HCT116 (cell line): ENCODE results near the gene DPEP3. TPM values are rescaled to one million over a fixed set of nuclear protein-coding genes. Genes with fewer than 3 reads are reported as not detected.
"Not testable (repeated sequence)": the region's sequence is repeated elsewhere in the genome, so short reads cannot be mapped to it uniquely, and the experiment has no call there.

Experiments
- ATAC-seq: fragments of 200-7000 bp; cut with Tn5 transposase; 2 replicates; pipeline ENCODE4 v1.9.1; 2020; ENCODE audit warnings: mild to moderate bottlenecking, moderate library complexity
- BruUV-seq: library from RNA; stranded (reverse); fragments of 400-500 nt; replicated peaks from 2 replicates; lab custom pipeline; 2021; lab: Mats Ljungman, UMichigan
- CTCF ChIA-PET: fragments of 300-600 bp; sonication (Branson Sonifier 250); formaldehyde crosslinking; loops from one replicate; lab custom pipeline; 2021; ENCODE audit warnings: antibody characterized with exemption; lab: Charles Lee
- POLR2A ChIA-PET: fragments of 300-600, 350-600 bp; sonication (Branson Sonifier 250); formaldehyde crosslinking; loops from one replicate; lab custom pipeline; 2021; ENCODE audit warnings: antibody characterized with exemption; lab: Charles Lee
- RAD21 ChIA-PET, 2 experiments: fragments of 300-600 bp; sonication (Branson Sonifier 250); formaldehyde crosslinking; loops; one replicate each; lab custom pipeline; 2023; ENCODE audit warnings: low total read pairs in 2 of 2; ENCODE audit not compliant: uncharacterized antibody in 2 of 2, unreplicated experiment in 2 of 2, low non-redundant PET in 1 of 2; lab: Charles Lee
- DNase-seq: peaks from one replicate; pipeline ENCODE4 v3.0.0-alpha.2; 2010; ENCODE audit warnings: low read depth, low spot score
- H2AFZ ChIP-seq: fragments of 200-600 bp; shearing (Covaris generic), sonication (generic); 2 replicates; pipeline ENCODE4 v1.6.1; 2017; ENCODE audit warnings: low read depth, mixed run types, mixed read lengths, antibody characterized with exemption, low read length; ENCODE audit not compliant: poor library complexity, severe bottlenecking
- H3K27ac ChIP-seq: 2 replicates; pipeline ENCODE4 v1.5.1; 2012; ENCODE audit warnings: low read depth, low read length
- H3K27me3 ChIP-seq: fragments of 200-600 bp; sonication (generic); 2 replicates; pipeline ENCODE4 v1.6.1; 2016; ENCODE audit warnings: mixed run types, low read length, mixed read lengths; ENCODE audit not compliant: insufficient read depth
- H3K36me3 ChIP-seq, 2 experiments: fragments of 200-500 bp in 1 of 2; fragments of 200-600 bp in 1 of 2; sonication (Bioruptor generic) in 1 of 2; sonication (generic) in 1 of 2; 2 replicates each; pipeline versions ENCODE4 v1.5.1 to v1.6.1; 2014 to 2016; ENCODE audit warnings: low read length in 2 of 2, inconsistent platforms in 1 of 2, mixed read lengths in 1 of 2, mixed run types in 1 of 2; ENCODE audit not compliant: insufficient read depth in 2 of 2, control insufficient read depth in 1 of 2
- H3K4me1 ChIP-seq, 2 experiments: fragments of 200-600 bp in 1 of 2; sonication (generic) in 1 of 2; 2 replicates each; pipeline versions ENCODE4 v1.5.1 to v1.6.1; 2012 to 2017; ENCODE audit warnings: low read length in 2 of 2, inconsistent platforms in 1 of 2, mild to moderate bottlenecking in 1 of 2, mixed read lengths in 1 of 2, mixed run types in 1 of 2, moderate library complexity in 1 of 2; ENCODE audit not compliant: insufficient read depth in 2 of 2, control insufficient read depth in 1 of 2
- H3K4me2 ChIP-seq: fragments of 200-600 bp; sonication (generic); 2 replicates; pipeline ENCODE4 v1.6.1; 2017; ENCODE audit warnings: mixed run types, low read length, mixed read lengths
- H3K4me3 ChIP-seq, 2 experiments: fragments of 200-600 bp in 1 of 2; sonication (generic) in 1 of 2; replicated peaks in 1 of 2; 2 replicates each; pipeline ENCODE4 v1.5.1; 2011 to 2016; ENCODE audit warnings: low read length in 2 of 2, control low read depth in 1 of 2, low read depth in 1 of 2, mild to moderate bottlenecking in 1 of 2, mixed read lengths in 1 of 2, mixed run types in 1 of 2
- H3K79me2 ChIP-seq: fragments of 200-600 bp; sonication (generic); 2 replicates; pipeline ENCODE4 v1.6.1; 2017; ENCODE audit warnings: mild to moderate bottlenecking, mixed run types, low read length, moderate library complexity, mixed read lengths; ENCODE audit not compliant: insufficient read depth
- H3K9ac ChIP-seq: fragments of 200-600 bp; sonication (generic); 2 replicates; pipeline ENCODE4 v1.6.1; 2016; ENCODE audit warnings: low read length, mixed read lengths
- H3K9me2 ChIP-seq: fragments of 200-600 bp; sonication (generic), shearing (Covaris generic); 2 replicates; pipeline ENCODE4 v1.6.1; 2017; ENCODE audit warnings: mixed run types, mild to moderate bottlenecking, moderate library complexity; ENCODE audit not compliant: insufficient read depth
- H3K9me3 ChIP-seq, 2 experiments: fragments of 200-500 bp in 1 of 2; fragments of 200-600 bp in 1 of 2; sonication (Bioruptor generic) in 1 of 2; sonication (generic) in 1 of 2; 2 replicates each; pipeline ENCODE4 v1.6.1; 2014 to 2017; ENCODE audit warnings: low read length in 2 of 2, mixed read lengths in 2 of 2, inconsistent platforms in 1 of 2, low read depth in 1 of 2, mild to moderate bottlenecking in 1 of 2, mixed run types in 1 of 2, moderate library complexity in 1 of 2; ENCODE audit not compliant: control insufficient read depth in 1 of 2, insufficient read depth in 1 of 2
- H4K20me1 ChIP-seq: fragments of 200-600 bp; sonication (generic), shearing (Covaris generic); 2 replicates; pipeline ENCODE4 v1.6.1; 2017; ENCODE audit warnings: mixed run types, mild to moderate bottlenecking, moderate library complexity; ENCODE audit not compliant: insufficient read depth
- EGR1 ChIP-seq: IDR thresholded peaks from 2 replicates; pipeline ENCODE4 v1.6.1; 2012; ENCODE audit warnings: low read depth
- POLR2A ChIP-seq: IDR thresholded peaks from 2 replicates; pipeline ENCODE4 v1.7.0; 2011; ENCODE audit warnings: borderline replicate concordance; ENCODE audit not compliant: insufficient read depth, insufficient read length; ENCODE audit errors: extremely low read depth
- POLR2AphosphoS5 ChIP-seq: IDR thresholded peaks from 2 replicates; pipeline ENCODE4 v1.6.1; 2011; ENCODE audit warnings: mild to moderate bottlenecking, low read depth, low read length, moderate library complexity
- RAD21 ChIP-seq: IDR thresholded peaks from 2 replicates; pipeline ENCODE4 v1.6.1; 2012; ENCODE audit warnings: low read depth, mild to moderate bottlenecking
- intact Hi-C: fragments of 100-400 bp; cut with micrococcal nuclease; formaldehyde crosslinking; loops from 2 replicates; pipeline ENCODE4 v1.10.0; 2022
- total RNA-seq: library from RNA; stranded (reverse); gene quantifications from one replicate; pipeline ENCODE4 v1.2.1, GENCODE V29; 2021; ENCODE audit not compliant: unreplicated experiment
- TF ChIP-seq, protein P1 (sequence below): IDR thresholded peaks from 2 replicates; pipeline ENCODE4 v1.6.1; 2012
- TF ChIP-seq, protein P2 (sequence below), 3 experiments: fragments of 200-600 bp in 1 of 3; sonication (generic) in 1 of 3; IDR thresholded peaks in 2 of 3; conservative IDR thresholded peaks in 1 of 3; 2 replicates each; pipeline ENCODE4 v1.5.1; 2012 to 2017; ENCODE audit warnings: low read depth in 2 of 3, low read length in 2 of 3, antibody characterized with exemption in 1 of 3, borderline replicate concordance in 1 of 3, control low read depth in 1 of 3, mild to moderate bottlenecking in 1 of 3, mixed read lengths in 1 of 3, mixed run types in 1 of 3, moderate library complexity in 1 of 3; ENCODE audit not compliant: insufficient read depth in 1 of 3
- TF ChIP-seq, protein P3 (sequence below): IDR thresholded peaks from 2 replicates; pipeline ENCODE4 v1.6.1; 2012; ENCODE audit warnings: low read depth

The DPEP3 gene
- total RNA-seq, 1 experiment from 2014 or later: not detected

DNA sequence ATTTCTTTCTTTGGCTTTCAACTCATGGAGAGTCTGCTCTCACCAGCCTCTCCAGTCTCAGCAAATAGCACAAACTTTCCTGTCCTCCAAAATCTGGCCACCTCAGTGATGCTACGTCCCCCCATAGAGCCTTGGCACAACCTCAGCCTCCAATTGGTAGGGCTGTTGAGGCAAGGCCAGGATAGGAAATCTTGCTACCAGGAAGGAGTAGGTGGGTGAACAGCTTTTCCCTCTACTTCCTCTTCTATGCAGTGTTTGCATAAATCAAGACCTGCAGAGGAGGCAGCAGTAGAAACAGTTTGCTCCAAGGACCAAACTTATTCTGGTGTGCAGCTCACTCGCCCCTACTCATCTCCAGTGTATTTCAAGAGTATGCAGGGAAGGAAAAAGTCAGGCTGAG lies 19.7 kb upstream of the DPEP3 start:
- H3K9ac ChIP-seq: no peak overlapping the region
- no peak overlapping the region for H3K4me3 ChIP-seq
- no TSS peak for BruUV-seq
- H3K4me1 ChIP-seq: peaks cover 0 to 7% of the 10 kb centered on the region in 2 experiments; a peak in 2 of 4 replicates
- RAD21 ChIA-PET: no interaction called here
- H3K9me2 ChIP-seq: no peaks in the 10 kb centered on the region
- no peaks in the 10 kb centered on the region for H3K27me3 ChIP-seq
- no peaks in the 10 kb centered on the region for H4K20me1 ChIP-seq
- H3K4me2 ChIP-seq: no peak overlapping the region
- H3K27ac ChIP-seq: no peak overlapping the region
- CTCF ChIA-PET: no interaction called here
- ATAC-seq (no peak), DNase-seq (no peak)
- POLR2A ChIA-PET: no interaction called here
- TF ChIP-seq POLR2A (no peak), RAD21 (no peak), EGR1 (no peak), POLR2AphosphoS5 (no peak)
- TF ChIP-seq, protein P1, sequence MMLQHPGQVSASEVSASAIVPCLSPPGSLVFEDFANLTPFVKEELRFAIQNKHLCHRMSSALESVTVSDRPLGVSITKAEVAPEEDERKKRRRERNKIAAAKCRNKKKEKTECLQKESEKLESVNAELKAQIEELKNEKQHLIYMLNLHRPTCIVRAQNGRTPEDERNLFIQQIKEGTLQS: no peak
- TF ChIP-seq, protein P2, sequence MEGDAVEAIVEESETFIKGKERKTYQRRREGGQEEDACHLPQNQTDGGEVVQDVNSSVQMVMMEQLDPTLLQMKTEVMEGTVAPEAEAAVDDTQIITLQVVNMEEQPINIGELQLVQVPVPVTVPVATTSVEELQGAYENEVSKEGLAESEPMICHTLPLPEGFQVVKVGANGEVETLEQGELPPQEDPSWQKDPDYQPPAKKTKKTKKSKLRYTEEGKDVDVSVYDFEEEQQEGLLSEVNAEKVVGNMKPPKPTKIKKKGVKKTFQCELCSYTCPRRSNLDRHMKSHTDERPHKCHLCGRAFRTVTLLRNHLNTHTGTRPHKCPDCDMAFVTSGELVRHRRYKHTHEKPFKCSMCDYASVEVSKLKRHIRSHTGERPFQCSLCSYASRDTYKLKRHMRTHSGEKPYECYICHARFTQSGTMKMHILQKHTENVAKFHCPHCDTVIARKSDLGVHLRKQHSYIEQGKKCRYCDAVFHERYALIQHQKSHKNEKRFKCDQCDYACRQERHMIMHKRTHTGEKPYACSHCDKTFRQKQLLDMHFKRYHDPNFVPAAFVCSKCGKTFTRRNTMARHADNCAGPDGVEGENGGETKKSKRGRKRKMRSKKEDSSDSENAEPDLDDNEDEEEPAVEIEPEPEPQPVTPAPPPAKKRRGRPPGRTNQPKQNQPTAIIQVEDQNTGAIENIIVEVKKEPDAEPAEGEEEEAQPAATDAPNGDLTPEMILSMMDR (IDR thresholded peaks at IDR 0.05 in 2 of 3, conservative IDR thresholded peaks at IDR 0.05 in 1 of 3; ENCODE audit: borderline replicate concordance in 1 of 3, insufficient read depth in 1 of 3, low read depth in 2 of 3, low read length in 2 of 3): no peak
- TF ChIP-seq, protein P3, sequence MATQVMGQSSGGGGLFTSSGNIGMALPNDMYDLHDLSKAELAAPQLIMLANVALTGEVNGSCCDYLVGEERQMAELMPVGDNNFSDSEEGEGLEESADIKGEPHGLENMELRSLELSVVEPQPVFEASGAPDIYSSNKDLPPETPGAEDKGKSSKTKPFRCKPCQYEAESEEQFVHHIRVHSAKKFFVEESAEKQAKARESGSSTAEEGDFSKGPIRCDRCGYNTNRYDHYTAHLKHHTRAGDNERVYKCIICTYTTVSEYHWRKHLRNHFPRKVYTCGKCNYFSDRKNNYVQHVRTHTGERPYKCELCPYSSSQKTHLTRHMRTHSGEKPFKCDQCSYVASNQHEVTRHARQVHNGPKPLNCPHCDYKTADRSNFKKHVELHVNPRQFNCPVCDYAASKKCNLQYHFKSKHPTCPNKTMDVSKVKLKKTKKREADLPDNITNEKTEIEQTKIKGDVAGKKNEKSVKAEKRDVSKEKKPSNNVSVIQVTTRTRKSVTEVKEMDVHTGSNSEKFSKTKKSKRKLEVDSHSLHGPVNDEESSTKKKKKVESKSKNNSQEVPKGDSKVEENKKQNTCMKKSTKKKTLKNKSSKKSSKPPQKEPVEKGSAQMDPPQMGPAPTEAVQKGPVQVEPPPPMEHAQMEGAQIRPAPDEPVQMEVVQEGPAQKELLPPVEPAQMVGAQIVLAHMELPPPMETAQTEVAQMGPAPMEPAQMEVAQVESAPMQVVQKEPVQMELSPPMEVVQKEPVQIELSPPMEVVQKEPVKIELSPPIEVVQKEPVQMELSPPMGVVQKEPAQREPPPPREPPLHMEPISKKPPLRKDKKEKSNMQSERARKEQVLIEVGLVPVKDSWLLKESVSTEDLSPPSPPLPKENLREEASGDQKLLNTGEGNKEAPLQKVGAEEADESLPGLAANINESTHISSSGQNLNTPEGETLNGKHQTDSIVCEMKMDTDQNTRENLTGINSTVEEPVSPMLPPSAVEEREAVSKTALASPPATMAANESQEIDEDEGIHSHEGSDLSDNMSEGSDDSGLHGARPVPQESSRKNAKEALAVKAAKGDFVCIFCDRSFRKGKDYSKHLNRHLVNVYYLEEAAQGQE: no peak
- no peaks in the 10 kb centered on the region for H3K79me2 ChIP-seq
- intact Hi-C loops: no loop called here
- H3K9me3 ChIP-seq: no peaks in the 10 kb centered on the region
- H2AFZ ChIP-seq: no peak overlapping the region
- no peaks in the 10 kb centered on the region for H3K36me3 ChIP-seq

DNA sequence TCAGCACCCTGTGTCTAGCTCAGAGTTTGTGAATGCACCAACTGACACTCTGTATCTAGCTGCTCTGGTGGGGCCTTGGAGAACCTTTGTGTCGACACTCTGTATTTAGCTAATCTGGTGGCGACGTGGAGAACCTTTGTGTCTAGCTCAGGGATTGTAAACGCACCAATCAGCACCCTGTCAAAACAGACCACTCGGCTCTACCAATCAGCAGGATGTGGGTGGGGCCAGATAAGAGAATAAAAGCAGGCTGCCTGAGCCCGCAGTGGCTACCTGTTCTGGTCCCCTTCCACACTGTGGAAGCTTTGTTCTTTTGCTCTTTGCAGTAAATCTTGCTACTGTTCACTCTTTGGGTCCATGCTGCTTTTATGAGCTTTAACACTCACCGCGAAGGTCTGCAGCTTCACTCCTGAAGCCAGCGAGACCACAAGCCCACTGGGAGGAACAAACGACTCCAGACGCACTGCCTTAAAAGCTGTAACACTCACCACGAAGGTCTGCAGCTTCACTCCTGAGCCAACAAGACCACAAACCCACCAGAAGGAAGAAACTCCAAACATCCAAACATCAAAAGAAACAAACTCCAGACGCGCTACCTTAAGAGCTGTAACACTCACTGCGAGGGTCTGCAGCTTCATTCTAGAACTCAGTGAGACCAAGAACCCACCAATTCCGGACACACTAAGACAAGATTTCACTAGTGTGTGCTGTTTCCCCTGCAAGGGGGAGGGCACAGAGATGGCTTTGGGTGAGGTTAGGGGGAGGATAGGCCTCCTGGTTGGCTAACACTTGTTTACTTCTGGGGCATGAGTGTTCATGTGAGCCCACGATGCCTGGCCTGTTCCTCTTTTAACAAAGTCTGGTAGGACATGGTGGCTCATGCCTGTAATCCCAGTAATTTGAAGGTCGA lies 18.7 kb upstream of the DPEP3 start, which contains the start of gene DPEP2:
Gene DPEP2 (minus strand): TSS at position 706 of the 910 bp plus-strand sequence. CDS start 6,272 bp downstream, outside the sequence.
- H3K36me3 ChIP-seq, intact Hi-C loops, H3K9ac ChIP-seq, RAD21 ChIA-PET, DNase-seq, H2AFZ ChIP-seq, H3K79me2 ChIP-seq, H3K9me3 ChIP-seq, H3K27me3 ChIP-seq, H3K4me2 ChIP-seq, POLR2A ChIA-PET, H4K20me1 ChIP-seq, H3K4me1 ChIP-seq, ATAC-seq, H3K4me3 ChIP-seq, H3K9me2 ChIP-seq, H3K27ac ChIP-seq: not testable (repeated sequence)
- BruUV-seq: TSS peak; percentile 64
- CTCF ChIA-PET: interaction anchor here (1.7 kb wide), 1 partner anchor 18 kb away, joined by 4 read pairs; the partner anchor contains the start of gene DPEP3
